ENCODE data around the gene RFX3. TPM values are rescaled to one million over a fixed set of nuclear protein-coding genes. Genes with fewer than 3 reads are reported as not detected.

The RFX3 gene
- total and polyA plus RNA-seq, 4 donors = 0.30 to 4.6 (median 1.5) TPM

- Histone ChIP-seq H3K27ac (ENCODE audit: low read depth in 1 of 2, low read length in 2 of 2) (no peak overlapping the region), H3K9me3 (ENCODE audit: control insufficient read depth in 4 of 4, low read length in 3 of 4) (no peaks in the 10 kb centered on the region), H3K9ac (ENCODE audit: low read depth in 1 of 2, low read length in 2 of 2) (no peak overlapping the region), H3K4me1 (ENCODE audit: control insufficient read depth in 4 of 4, insufficient read depth in 4 of 4, low read length in 3 of 4) (peaks cover 0 to 2% (median 0%) of the 10 kb centered on the region in 4 donors), H3K4me3 (ENCODE audit: low read depth in 1 of 3, low read length in 3 of 3) (no peak overlapping the region), H3K36me3 (ENCODE audit: control insufficient read depth in 4 of 4, insufficient read depth in 3 of 4, low read depth in 1 of 4, low read length in 3 of 4) (no peaks in the 10 kb centered on the region), H3K27me3 (ENCODE audit: control insufficient read depth in 4 of 4, insufficient read depth in 4 of 4, low read length in 3 of 4) (no peaks in the 10 kb centered on the region)
- TF ChIP-seq HNF4A (conservative IDR thresholded peaks at IDR 0.05) = no peak
- TF ChIP-seq FOXA1 (IDR thresholded peaks at IDR 0.05) = no peak
- TF ChIP-seq FOXA2 (IDR thresholded peaks at IDR 0.05) = no peak
- no peak for TF ChIP-seq RXRA (IDR thresholded peaks at IDR 0.05)
- no peak for TF ChIP-seq JUND (IDR thresholded peaks at IDR 0.05)
- TF ChIP-seq MAX (IDR thresholded peaks at IDR 0.05) = no peak
- WGBS = 95% methylated on average over 3 of the region's 3 CpGs
- no peak for DNase-seq (ENCODE audit: low spot score)
Measured at GRCh38 chr9:3458806-3459475, 66.9 kb downstream of the RFX3 start.

DNA sequence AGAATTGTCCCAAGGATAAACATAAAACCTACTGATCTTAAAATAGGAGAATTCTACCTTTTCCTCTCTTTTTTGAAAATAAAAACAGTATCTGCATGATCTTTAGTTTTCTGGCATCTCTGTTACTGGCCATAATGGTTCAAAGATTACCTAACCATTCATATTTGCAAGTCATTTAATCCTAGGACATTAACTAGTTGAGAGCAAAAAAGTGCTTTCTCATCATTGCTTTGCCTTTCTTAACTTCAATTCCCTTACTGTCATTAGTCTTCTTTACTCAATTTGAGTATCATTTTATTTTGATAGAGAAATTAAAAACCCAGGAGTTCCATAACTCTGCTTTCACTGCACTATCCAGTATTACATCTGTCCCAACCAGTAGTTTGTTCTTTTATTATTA lies 68.6 kb downstream of the RFX3 start:
- no peak overlapping the region for H3K27ac ChIP-seq (ENCODE audit: low read depth in 1 of 2, low read length in 2 of 2)
- no peaks in the 10 kb centered on the region for H3K27me3 ChIP-seq (ENCODE audit: control insufficient read depth in 4 of 4, insufficient read depth in 4 of 4, low read length in 3 of 4)
- H3K9me3 ChIP-seq (ENCODE audit: control insufficient read depth in 4 of 4, low read length in 3 of 4) = no peaks in the 10 kb centered on the region
- peaks cover 0 to 2% (median 0%) of the 10 kb centered on the region in 4 donors for H3K4me1 ChIP-seq (ENCODE audit: control insufficient read depth in 4 of 4, insufficient read depth in 4 of 4, low read length in 3 of 4)
- H3K36me3 ChIP-seq (ENCODE audit: control insufficient read depth in 4 of 4, insufficient read depth in 3 of 4, low read depth in 1 of 4, low read length in 3 of 4) = no peaks in the 10 kb centered on the region
- TF ChIP-seq RAD21 (IDR thresholded peaks at IDR 0.05) (no peak), MAX (IDR thresholded peaks at IDR 0.05) (no peak), GABPA (IDR thresholded peaks at IDR 0.05 in 1 of 2, conservative IDR thresholded peaks at IDR 0.05 in 1 of 2) (no peak), RXRA (IDR thresholded peaks at IDR 0.05) (no peak), CTCF (IDR thresholded peaks at IDR 0.05; ENCODE audit: low read depth, low read length, missing input control) (no peak), TAF1 (conservative IDR thresholded peaks at IDR 0.05) (no peak), JUND (IDR thresholded peaks at IDR 0.05) (no peak), YY1 (IDR thresholded peaks at IDR 0.05) (no peak), SP1 (IDR thresholded peaks at IDR 0.05) (no peak), NR2F2 (IDR thresholded peaks at IDR 0.05) (no peak), EGR1 (IDR thresholded peaks at IDR 0.05; ENCODE audit: low read depth in 2 of 2) (no peak), FOXA2 (IDR thresholded peaks at IDR 0.05) (no peak)
- TF ChIP-seq, protein P1, sequence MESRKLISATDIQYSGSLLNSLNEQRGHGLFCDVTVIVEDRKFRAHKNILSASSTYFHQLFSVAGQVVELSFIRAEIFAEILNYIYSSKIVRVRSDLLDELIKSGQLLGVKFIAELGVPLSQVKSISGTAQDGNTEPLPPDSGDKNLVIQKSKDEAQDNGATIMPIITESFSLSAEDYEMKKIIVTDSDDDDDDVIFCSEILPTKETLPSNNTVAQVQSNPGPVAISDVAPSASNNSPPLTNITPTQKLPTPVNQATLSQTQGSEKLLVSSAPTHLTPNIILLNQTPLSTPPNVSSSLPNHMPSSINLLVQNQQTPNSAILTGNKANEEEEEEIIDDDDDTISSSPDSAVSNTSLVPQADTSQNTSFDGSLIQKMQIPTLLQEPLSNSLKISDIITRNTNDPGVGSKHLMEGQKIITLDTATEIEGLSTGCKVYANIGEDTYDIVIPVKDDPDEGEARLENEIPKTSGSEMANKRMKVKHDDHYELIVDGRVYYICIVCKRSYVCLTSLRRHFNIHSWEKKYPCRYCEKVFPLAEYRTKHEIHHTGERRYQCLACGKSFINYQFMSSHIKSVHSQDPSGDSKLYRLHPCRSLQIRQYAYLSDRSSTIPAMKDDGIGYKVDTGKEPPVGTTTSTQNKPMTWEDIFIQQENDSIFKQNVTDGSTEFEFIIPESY (IDR thresholded peaks at IDR 0.05) = no peak
- TF ChIP-seq, protein P2, sequence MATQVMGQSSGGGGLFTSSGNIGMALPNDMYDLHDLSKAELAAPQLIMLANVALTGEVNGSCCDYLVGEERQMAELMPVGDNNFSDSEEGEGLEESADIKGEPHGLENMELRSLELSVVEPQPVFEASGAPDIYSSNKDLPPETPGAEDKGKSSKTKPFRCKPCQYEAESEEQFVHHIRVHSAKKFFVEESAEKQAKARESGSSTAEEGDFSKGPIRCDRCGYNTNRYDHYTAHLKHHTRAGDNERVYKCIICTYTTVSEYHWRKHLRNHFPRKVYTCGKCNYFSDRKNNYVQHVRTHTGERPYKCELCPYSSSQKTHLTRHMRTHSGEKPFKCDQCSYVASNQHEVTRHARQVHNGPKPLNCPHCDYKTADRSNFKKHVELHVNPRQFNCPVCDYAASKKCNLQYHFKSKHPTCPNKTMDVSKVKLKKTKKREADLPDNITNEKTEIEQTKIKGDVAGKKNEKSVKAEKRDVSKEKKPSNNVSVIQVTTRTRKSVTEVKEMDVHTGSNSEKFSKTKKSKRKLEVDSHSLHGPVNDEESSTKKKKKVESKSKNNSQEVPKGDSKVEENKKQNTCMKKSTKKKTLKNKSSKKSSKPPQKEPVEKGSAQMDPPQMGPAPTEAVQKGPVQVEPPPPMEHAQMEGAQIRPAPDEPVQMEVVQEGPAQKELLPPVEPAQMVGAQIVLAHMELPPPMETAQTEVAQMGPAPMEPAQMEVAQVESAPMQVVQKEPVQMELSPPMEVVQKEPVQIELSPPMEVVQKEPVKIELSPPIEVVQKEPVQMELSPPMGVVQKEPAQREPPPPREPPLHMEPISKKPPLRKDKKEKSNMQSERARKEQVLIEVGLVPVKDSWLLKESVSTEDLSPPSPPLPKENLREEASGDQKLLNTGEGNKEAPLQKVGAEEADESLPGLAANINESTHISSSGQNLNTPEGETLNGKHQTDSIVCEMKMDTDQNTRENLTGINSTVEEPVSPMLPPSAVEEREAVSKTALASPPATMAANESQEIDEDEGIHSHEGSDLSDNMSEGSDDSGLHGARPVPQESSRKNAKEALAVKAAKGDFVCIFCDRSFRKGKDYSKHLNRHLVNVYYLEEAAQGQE (IDR thresholded peaks at IDR 0.05) = no peak
- no peak overlapping the region for H3K9ac ChIP-seq (ENCODE audit: low read depth in 1 of 2, low read length in 2 of 2)
- H3K4me3 ChIP-seq (ENCODE audit: low read depth in 1 of 3, low read length in 3 of 3) = no peak overlapping the region
- DNase-seq (ENCODE audit: low spot score) = no peak

Measured in liver (tissue), 9 donors.